ENCODE measurements around the gene FNTB. TPM values are rescaled to one million over a fixed set of nuclear protein-coding genes. Genes with fewer than 3 reads are reported as not detected.
A peak's percentile ranks its signal among the peaks of the same experiment; 100 is the strongest.

The FNTB gene
- total RNA-seq, 2 donors from 2014 or later = 24.7 to 47.1 TPM

DNA sequence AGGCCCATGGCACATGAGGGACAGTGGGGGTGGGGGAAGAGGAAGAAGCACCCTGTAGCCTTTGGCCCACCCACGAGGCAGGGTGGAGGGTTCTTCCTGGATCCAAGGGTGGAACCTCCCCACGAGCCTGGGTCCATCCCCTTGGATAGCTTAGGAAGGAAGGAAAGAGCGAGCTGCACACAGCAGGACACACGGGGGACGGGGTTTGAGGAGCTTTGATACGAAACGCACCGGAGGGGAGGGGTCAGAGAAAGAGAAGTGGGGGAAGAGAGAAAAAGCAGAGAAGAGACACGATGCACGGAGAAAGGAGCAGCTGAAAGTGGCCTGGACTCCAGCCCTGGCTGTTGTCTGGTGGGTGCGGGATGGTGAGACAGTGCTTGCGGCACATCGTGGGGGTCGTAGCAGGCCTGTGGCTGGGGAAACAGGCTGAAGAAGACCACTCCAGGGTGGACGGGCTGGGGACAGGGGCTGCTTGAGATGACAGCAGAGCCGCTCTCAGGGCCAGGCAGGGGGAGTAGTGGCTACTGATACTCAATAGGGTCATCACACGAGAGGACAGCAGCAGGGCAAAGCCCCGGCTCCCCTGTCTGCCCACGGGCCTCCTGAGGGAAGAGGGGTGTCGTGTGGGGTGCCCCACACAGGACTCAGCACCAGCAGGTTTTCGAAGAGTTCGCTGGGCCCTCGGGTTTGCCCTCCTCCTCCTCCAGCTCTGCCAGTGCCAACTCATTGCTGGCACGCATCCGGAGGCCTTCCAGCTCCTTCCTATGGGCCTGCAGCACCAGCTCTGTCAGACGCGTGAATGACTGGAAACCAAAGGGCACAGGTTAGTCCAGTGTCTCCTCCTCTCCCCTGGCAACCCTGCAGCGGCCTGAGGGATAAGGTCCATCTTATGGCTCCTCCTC is 38.7 kb upstream of the FNTB start:
- no peaks in the 10 kb centered on the region for H3K9me3 Mint-ChIP-seq
- H3K4me1 Mint-ChIP-seq = no peaks in the 10 kb centered on the region
- peaks cover 27% of the 10 kb centered on the region for H3K36me3 Mint-ChIP-seq (ENCODE audit: low read depth)
- H3K4me3 Mint-ChIP-seq = no peak overlapping the region
- H3K27me3 Mint-ChIP-seq = no peaks in the 10 kb centered on the region
- no peak overlapping the region for H3K27ac Mint-ChIP-seq
- no peak for ATAC-seq (replicated peaks)

DNA sequence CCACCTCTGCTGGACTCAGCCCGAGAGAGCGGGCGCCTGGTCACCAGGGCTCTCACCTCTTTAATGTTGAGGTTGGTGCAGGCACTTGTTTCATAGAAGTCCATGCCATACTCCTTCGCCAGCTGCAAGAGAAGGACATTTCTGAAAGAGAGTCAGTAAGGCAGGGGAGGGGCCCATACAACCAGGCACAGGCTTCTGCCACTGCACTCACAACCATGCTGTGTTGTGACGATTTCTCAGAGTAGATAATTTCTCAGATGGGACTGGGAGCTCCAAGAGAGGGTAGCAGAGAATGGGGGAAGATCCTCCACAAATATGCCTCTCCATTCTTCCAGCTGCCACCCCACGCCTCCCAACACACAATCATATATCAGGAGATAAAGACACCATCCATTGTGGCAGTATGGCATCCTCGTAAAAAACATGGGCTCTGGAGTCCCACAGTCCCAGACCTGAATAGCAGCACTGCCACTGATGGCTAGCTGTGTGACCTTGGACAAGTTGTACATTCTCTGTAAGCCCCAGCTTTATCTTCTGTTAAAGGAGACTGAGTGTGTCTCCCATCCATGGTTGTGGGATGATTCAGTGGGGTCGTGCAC is 38.0 kb upstream of the FNTB start:
- Mint-ChIP-seq H3K4me1 (no peaks in the 10 kb centered on the region), H3K27ac (no peak overlapping the region), H3K9me3 (no peaks in the 10 kb centered on the region), H3K27me3 (no peaks in the 10 kb centered on the region), H3K36me3 (ENCODE audit: low read depth) (peaks cover 21% of the 10 kb centered on the region), H3K4me3 (no peak overlapping the region)
- no peak for ATAC-seq (replicated peaks)

DNA sequence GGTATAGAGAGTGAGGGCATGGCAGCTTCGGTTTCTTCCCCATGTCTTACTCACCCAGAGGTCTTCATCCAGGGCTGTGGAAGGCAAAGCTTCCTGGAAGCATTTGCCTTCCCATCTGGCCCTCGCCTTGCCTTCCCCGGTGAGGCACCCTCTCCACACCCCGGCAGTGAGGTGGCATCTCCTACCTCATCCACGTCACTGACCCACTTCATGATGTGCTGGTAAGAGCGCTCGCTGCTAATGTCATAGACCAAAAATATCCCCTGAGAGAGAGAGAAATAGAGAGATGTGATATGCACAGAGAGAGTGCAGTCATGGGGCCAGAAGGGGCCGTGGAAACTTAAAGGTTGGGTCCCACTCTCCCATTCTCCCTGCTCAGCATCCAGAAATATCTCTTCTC is 35.8 kb upstream of the FNTB start:
- Mint-ChIP-seq H3K4me1 (no peaks in the 10 kb centered on the region), H3K36me3 (ENCODE audit: low read depth) (peaks cover 16% of the 10 kb centered on the region), H3K27ac (peak overlapping the region; percentile 15), H3K9me3 (no peaks in the 10 kb centered on the region), H3K4me3 (no peak overlapping the region), H3K27me3 (no peaks in the 10 kb centered on the region)
- ATAC-seq (replicated peaks) = no peak

GRCh38 chr14:64951291-64951690 is 35.4 kb upstream of the FNTB start:
- Mint-ChIP-seq H3K4me1 (no peaks in the 10 kb centered on the region), H3K27ac (peak overlapping the region; percentile 15), H3K27me3 (no peaks in the 10 kb centered on the region), H3K4me3 (no peak overlapping the region), H3K36me3 (ENCODE audit: low read depth) (peaks cover 16% of the 10 kb centered on the region), H3K9me3 (no peaks in the 10 kb centered on the region)
- no peak for ATAC-seq (replicated peaks)

- no peaks in the 10 kb centered on the region for H3K9me3 Mint-ChIP-seq
- H3K4me1 Mint-ChIP-seq = no peaks in the 10 kb centered on the region
- H3K27ac Mint-ChIP-seq = no peak overlapping the region
- H3K4me3 Mint-ChIP-seq = no peak overlapping the region
- H3K36me3 Mint-ChIP-seq (ENCODE audit: low read depth) = peaks cover 16% of the 10 kb centered on the region
- H3K27me3 Mint-ChIP-seq = no peaks in the 10 kb centered on the region
- no peak for ATAC-seq (replicated peaks)
Observed at GRCh38 chr14:64951724-64952123, 35.0 kb upstream of the FNTB start.

DNA sequence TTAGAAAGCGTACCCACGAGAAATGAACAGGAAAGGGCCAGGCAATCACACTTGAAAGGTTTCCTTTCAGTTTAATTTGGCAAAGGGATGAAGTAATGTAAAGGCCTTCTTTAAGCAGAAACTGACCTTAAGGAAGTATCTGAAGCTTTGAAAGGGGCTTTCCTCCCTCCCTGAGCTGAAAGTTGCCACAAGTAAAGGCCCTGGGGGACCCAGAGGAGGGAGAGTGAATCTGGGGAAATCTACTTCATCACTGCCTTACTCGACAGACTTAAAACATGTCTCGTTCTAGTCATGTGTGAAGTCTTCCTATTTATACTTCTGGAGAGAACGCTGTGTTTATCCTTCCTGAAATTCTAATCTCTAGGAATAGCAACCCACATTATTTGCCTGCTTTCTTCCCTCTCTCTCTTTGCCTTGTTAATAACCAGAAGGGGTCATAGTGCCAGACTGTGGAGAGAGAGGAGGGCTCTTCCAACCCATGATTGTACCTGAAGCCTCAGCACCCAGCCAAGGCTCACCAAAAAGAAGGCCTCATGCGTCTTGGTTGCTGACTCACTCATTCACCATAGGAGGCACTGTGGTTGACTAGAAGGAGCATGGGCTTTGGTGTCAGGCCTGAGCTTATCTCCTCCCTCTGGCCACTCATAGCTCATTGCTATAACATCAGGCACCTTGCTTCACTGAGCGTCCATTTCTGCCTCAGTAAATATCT is 33.9 kb upstream of the FNTB start:
- no peaks in the 10 kb centered on the region for H3K4me1 Mint-ChIP-seq
- H3K36me3 Mint-ChIP-seq (ENCODE audit: low read depth) = peaks cover 11% of the 10 kb centered on the region
- H3K27me3 Mint-ChIP-seq = no peaks in the 10 kb centered on the region
- no peak overlapping the region for H3K4me3 Mint-ChIP-seq
- no peaks in the 10 kb centered on the region for H3K9me3 Mint-ChIP-seq
- H3K27ac Mint-ChIP-seq = peak overlapping the region; percentile 70
- peak; percentile 60 for ATAC-seq (replicated peaks)

- Mint-ChIP-seq H3K9me3 (no peaks in the 10 kb centered on the region), H3K27ac (no peak overlapping the region)
Observed at GRCh38 chr14:64953310-64953654, 33.4 kb upstream of the FNTB start.

DNA sequence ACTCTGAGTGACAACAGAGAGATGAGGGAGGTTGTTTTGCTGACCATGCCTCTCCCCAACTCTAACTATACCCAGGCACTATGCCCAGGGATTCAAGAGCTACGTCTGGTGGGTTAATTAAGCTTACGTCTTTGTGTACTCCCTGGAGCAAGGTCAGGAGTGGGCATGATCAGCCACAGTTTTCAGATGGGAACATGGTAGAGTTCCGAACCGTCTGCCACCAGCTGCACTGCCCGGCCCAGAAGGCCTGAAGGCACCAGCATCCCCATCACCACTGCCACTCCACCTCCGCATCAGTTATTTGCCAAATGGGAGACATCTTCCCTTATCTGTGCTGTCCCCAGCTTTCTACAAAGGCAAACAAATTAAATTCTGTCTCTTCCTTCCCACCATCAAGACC is 33.0 kb upstream of the FNTB start:
- Mint-ChIP-seq H3K27me3 (no peaks in the 10 kb centered on the region), H3K4me3 (no peak overlapping the region), H3K27ac (no peak overlapping the region), H3K36me3 (ENCODE audit: low read depth) (peaks cover 9% of the 10 kb centered on the region), H3K4me1 (no peaks in the 10 kb centered on the region), H3K9me3 (no peaks in the 10 kb centered on the region)
- ATAC-seq (replicated peaks) = no peak

More at GRCh38 chr14:64953310-64953654, 33.4 kb upstream of the FNTB start:
- ATAC-seq (replicated peaks) = no peak
- peaks cover 9% of the 10 kb centered on the region for H3K36me3 Mint-ChIP-seq (ENCODE audit: low read depth)
- H3K4me3 Mint-ChIP-seq = no peak overlapping the region
- no peaks in the 10 kb centered on the region for H3K4me1 Mint-ChIP-seq
- no peaks in the 10 kb centered on the region for H3K27me3 Mint-ChIP-seq

- Mint-ChIP-seq H3K4me3 (no peak overlapping the region), H3K4me1 (no peaks in the 10 kb centered on the region), H3K9me3 (no peaks in the 10 kb centered on the region), H3K27me3 (no peaks in the 10 kb centered on the region), H3K27ac (peak overlapping the region; percentile 12), H3K36me3 (ENCODE audit: low read depth) (peaks cover 7% of the 10 kb centered on the region)
- ATAC-seq (replicated peaks) = no peak
Observed at GRCh38 chr14:64954491-64955240, 32.0 kb upstream of the FNTB start.

- H3K9me3 Mint-ChIP-seq = no peaks in the 10 kb centered on the region
- H3K36me3 Mint-ChIP-seq (ENCODE audit: low read depth) = peaks cover under 1% of the 10 kb centered on the region
- no peak for ATAC-seq (replicated peaks)
- peaks cover 4% of the 10 kb centered on the region for H3K4me1 Mint-ChIP-seq
- no peak overlapping the region for H3K4me3 Mint-ChIP-seq
- H3K27me3 Mint-ChIP-seq = no peaks in the 10 kb centered on the region
- H3K27ac Mint-ChIP-seq = peak overlapping the region; percentile 12
Observed at GRCh38 chr14:64955297-64955696, 31.4 kb upstream of the FNTB start.

DNA sequence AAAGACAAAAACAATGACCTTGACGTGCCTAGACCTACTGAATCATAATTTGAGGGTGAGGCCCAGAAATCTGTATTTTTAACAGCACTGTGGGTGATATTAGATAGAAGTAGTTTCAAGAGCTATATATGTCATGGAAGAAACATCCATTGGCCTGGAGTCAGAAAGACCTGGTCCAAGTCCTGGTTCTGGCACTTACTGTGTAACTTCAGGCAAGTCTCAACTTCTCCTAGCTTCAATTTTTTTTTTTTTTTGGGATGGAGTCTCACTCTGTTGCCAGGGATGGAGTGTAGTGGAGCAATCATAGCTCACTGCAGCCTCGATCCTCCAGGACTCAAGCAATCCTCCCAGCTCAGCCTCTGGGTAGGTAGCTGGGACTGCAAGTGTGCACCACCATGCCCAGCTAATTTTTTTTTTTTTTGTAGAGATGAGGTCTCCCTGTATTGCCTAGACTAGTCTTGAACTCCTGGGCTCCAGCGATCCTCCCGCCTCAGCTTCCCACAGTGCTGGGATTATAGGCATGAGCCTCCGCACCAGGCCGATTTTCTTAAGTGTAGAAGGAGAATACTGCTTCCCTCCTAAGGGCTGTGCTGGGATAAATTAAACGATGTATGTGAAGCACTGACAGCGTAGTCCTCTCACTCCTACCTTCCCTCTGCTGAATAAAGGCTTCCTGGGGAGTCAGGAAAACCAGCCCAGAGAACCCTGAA is 29.8 kb upstream of the FNTB start:
- Mint-ChIP-seq H3K4me1 (peaks cover 8% of the 10 kb centered on the region), H3K27ac (no peak overlapping the region), H3K27me3 (no peaks in the 10 kb centered on the region), H3K36me3 (ENCODE audit: low read depth) (no peaks in the 10 kb centered on the region), H3K4me3 (no peak overlapping the region), H3K9me3 (no peaks in the 10 kb centered on the region)
- no peak for ATAC-seq (replicated peaks)

GRCh38 chr14:64958201-64958600 is 28.5 kb upstream of the FNTB start:
- peaks cover 8% of the 10 kb centered on the region for H3K4me1 Mint-ChIP-seq
- ATAC-seq (replicated peaks) = no peak
- H3K27me3 Mint-ChIP-seq = no peaks in the 10 kb centered on the region

DNA sequence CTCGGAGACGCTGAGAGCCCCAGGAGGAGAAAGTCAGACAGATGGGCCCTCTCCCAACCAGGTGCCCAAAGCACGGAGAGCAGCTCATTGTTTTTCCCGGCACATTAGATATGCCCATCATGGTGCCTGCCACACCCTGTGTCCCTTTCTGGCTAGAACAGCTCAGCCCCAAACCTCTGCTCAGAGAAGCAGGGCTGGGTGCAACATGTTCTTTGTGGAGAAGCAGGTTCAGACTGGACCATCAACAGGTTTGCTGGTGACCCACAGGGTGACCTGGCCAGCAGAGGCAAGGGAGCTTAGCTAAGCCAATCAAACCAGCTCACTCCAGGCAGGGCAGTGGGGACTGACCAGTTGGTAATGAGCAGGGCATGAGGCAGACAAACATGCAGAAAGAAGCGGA is 28.0 kb upstream of the FNTB start:
- ATAC-seq (replicated peaks) = no peak
- Mint-ChIP-seq H3K27me3 (no peaks in the 10 kb centered on the region), H3K9me3 (no peaks in the 10 kb centered on the region), H3K4me3 (no peak overlapping the region), H3K36me3 (ENCODE audit: low read depth) (no peaks in the 10 kb centered on the region), H3K27ac (no peak overlapping the region), H3K4me1 (peaks cover 8% of the 10 kb centered on the region)

More at GRCh38 chr14:64958201-64958600, 28.5 kb upstream of the FNTB start:
- H3K27ac Mint-ChIP-seq = no peak overlapping the region
- no peaks in the 10 kb centered on the region for H3K9me3 Mint-ChIP-seq
- no peak overlapping the region for H3K4me3 Mint-ChIP-seq
- H3K36me3 Mint-ChIP-seq (ENCODE audit: low read depth) = no peaks in the 10 kb centered on the region

Measured in activated T-helper 17 cell treated with anti-CD3 and anti-CD28 coated beads, Interleukin-2, amount 50 U/mL, for 72 hours (primary cell).